ENCODE measurements around the gene VPS36.
"Not testable (repeated sequence)": the region's sequence is repeated elsewhere in the genome, so short reads cannot be mapped to it uniquely, and the experiment has no call there.

Gene VPS36

GRCh38 chr13:52450012-52450792 lies at the start of gene VPS36:
VPS36 (minus strand) TSS chr13:52450634; CDS start chr13:52450594, 40 bp downstream.
- DNase-seq (ENCODE audit: low read depth in 1 of 2, low spot score in 1 of 2) = peak; percentile 88 to 94

DNA sequence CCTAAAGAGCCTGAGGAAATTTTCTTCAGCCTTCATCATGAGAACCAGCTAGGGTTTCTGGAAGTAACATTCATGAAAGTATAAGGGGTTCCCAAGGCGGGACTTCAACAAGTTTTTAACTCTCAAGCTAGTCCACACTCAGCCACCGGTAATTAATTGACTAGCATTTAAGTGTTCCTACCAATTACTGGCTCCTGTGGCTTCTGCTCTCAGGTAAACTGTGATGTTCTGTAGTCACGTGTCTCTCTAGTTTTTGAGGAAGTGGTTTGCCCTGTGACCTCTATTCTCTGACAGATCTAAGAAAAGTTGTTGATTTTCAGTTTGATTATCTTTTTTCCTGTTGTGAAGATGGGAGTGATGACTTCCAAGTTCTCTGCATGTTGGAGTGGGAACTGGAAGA lies 47.5 kb upstream of the VPS36 start:
- not testable (repeated sequence) for DNase-seq (ENCODE audit: low read depth in 1 of 2, low spot score in 1 of 2)

GRCh38 chr13:52494241-52494640 lies 43.8 kb upstream of the VPS36 start:
- DNase-seq (ENCODE audit: low read depth in 1 of 2, low spot score in 1 of 2) = not testable (repeated sequence)

DNA sequence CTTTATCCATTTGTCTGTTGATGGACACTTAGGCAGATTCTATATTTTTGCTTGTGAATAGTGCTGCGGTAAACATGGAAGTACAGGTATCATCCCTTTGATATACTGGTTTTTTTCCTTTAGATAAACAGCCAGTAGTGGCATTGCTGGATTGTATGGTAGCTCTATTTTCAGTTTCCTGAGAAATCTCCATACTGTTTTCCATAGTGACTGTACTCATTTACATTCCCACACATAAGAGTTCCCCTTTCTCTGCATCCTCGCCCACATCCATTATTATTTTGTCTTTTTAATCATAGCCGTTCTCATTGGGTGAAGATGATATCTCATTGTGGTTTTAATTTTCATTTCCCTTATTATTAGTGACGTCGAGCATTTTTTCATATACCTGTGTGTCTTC lies 40.6 kb upstream of the VPS36 start:
- DNase-seq (ENCODE audit: low read depth in 1 of 2, low spot score in 1 of 2) = not testable (repeated sequence)

- not testable (repeated sequence) for DNase-seq (ENCODE audit: low read depth in 1 of 2, low spot score in 1 of 2)
Observed at GRCh38 chr13:52488763-52489162, 38.3 kb upstream of the VPS36 start.

DNA sequence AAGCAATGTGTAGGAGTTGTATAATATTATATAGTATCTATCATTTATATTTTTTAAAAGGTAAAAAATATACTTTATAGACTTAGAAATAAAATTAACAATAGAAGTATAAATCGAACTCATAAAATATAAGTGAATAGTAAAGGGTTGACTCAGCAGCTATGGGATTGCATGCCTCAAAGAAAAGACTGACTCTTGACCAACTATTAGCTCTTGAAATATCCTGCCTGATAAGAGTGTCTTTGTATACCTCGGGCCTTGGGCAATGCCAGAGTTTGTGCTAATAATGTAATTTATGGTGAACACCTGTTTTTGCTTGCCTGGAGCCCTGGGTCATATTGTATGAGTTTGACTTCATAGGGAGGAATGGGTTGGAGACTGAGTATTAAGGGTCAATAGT lies 36.6 kb upstream of the VPS36 start:
- not testable (repeated sequence) for DNase-seq (ENCODE audit: low read depth in 1 of 2, low spot score in 1 of 2)

DNA sequence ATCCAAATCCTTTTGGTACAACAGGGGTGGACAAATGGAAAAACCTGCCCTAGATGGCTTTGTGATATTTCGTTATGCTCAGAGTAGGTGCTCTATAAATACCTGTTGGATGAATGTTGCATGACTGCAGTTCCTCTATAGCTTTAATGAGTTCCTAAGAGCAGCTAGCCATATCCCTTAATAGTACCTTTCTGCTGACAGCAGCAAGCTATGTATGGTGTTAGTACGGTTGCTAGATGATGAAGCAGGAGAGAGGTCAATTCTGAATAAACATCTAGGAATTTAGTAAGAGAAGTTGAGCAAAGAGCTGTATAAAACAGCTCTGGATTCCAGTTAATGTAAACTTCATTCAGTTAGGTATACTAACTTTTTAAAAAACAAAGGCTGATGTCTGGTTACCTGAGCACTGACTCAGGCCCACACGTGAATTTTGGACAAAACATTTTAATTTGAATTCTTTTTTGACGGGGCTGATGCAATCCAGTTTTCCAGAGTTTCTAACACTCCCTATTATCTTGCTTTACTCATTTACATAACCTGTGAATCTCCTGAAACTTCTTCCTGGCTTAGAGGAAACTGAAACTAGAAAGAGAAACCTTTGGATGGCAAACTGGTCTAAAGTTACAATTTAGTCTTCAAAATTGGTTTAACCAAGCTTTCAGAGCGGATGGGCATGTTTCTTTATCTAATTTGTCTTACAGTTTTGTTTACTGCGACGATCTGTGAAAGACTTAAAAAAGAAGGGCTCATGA lies 30.4 kb upstream of the VPS36 start:
- DNase-seq (ENCODE audit: low read depth in 1 of 2, low spot score in 1 of 2) = not testable (repeated sequence)

- not testable (repeated sequence) for DNase-seq (ENCODE audit: low read depth in 1 of 2, low spot score in 1 of 2)
Observed at GRCh38 chr13:52468487-52468886, 18.1 kb upstream of the VPS36 start.

GRCh38 chr13:52463526-52463925 lies 13.1 kb upstream of the VPS36 start:
- DNase-seq (ENCODE audit: low read depth in 1 of 2, low spot score in 1 of 2) = no peak

- DNase-seq (ENCODE audit: low read depth in 1 of 2, low spot score in 1 of 2) = no peak
Observed at GRCh38 chr13:52461265-52461664, 10.8 kb upstream of the VPS36 start.

DNA sequence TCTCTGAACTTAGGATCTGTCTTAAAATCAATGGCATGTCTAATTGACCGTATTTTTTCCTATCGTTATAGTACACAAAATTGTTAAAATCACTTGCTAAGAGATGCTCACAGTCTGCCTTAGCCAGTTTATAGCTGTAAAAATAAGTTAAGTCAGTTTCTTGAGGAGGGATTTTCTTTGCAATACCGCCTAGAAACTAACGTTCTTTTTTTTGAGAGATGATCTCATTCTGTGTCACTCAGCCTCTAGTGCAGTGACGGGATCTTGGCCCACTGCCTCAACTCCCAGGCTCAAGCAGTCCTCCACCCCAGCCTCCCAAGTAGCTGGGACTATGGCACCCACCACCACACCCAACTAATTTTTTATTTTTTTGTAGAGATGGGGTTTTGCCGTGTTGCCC lies 9.2 kb upstream of the VPS36 start:
- DNase-seq (ENCODE audit: low read depth in 1 of 2, low spot score in 1 of 2) = no peak

DNA sequence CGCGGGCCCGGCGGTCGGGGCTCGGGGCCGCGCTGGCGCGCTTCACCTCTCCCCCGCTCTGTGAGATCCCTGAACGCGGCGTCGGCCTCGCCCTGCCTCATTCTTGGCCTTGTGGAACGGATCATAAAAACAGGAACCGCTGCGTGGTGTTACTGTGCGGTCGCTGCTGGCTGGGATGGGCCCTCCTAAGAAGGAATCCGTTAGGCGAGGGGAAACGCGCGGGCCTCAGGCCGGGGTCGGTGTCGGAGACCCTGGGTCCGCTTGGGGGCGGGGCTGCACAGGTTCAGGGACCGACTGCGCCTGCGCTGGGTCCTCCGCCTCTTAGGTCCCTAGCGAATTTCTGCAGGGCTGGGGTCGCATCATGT lies 5.2 kb upstream of the VPS36 start:
- peak; percentile 66 to 69 for DNase-seq (ENCODE audit: low read depth in 1 of 2, low spot score in 1 of 2)

DNA sequence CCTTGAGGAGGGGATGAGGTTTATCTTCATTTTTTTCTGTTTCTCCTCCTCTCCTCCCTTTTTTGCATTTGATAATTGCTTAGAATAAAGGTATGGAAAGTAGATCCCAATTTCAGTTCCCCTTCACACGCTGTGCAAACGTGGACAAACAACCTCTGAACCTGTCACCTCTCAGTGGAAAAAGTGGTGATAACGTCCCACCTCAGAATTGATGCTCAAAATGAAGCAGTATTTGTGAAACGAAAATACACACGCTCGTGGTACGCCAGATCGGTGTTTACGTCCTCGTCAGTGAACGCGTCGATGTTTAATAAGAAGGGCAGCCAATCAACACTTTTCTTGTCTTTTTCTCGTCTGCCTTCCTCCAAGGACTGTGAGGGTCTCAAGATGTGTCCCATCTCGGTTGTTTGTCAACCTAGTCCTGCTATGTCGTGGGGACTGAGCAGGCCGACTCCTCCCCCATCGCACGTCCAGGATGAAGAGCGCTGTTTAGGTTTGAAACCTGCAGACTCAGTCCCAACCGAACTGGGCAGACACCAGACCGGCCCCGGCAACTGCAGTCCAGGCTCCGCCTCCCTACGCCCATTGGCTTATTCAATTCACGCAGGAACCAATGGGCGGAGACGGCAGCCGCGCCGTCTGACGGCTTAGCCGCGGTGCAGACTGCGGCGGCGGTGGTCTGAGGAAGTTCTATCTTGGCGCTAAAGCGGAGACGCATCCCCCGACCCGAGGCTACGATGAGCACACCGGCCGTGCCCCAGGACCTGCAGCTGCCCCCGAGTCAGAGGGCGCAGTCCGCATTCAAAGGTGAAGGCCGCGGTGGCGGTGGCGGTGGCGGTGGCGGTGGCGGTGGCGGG lies 4.6 kb upstream of the VPS36 start, which contains the start of gene CKAP2:
CKAP2 (plus strand) TSS at position 659 of the 857 bp plus-strand sequence; CDS start at position 738, 79 bp downstream.
- DNase-seq (ENCODE audit: low read depth in 1 of 2, low spot score in 1 of 2) = peak; percentile 86 to 88

DNA sequence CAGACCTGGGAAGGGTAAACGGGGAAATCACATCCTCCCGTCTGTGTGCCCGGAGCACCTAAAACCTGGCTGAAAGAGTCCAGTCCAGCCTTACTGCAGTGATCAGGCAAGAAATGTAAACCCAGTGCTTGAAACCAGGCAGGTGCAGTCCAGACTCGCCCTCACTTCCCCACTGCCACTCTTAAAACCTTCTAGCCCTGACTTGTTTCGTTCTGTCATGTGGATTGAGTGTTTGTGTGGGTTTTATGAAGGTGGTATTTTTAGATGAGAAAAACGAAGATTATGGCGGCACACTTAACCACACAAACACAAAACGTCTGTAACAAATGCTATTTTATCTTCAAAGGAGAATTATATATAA lies 4.0 kb upstream of the VPS36 start:
- DNase-seq (ENCODE audit: low read depth in 1 of 2, low spot score in 1 of 2) = no peak

DNA sequence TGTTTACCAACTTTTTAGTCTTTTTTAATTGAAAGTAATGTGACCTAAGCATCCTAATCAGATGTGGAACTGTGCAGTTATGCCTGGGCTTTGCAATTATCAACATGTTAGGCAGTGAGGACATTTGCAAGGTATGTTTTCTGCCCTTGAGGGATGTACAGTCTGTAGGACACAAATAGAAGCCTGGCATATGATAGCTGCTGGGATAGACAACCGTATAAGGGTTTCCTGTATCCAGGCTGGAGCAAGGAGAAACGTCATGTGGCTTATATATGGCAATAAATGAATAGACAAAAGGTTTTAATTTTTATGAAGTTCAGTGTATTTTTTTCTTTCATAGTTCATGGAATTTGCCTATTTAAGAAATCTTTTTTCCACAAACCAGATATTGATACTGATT lies 2.0 kb upstream of the VPS36 start:
- no peak for DNase-seq (ENCODE audit: low read depth in 1 of 2, low spot score in 1 of 2)

GRCh38 chr13:52451135-52451804 lies 836 bp upstream of the VPS36 start:
- no peak for DNase-seq (ENCODE audit: low read depth in 1 of 2, low spot score in 1 of 2)

- no peak for DNase-seq (ENCODE audit: low read depth in 1 of 2, low spot score in 1 of 2)
Observed at GRCh38 chr13:52450793-52451116, 321 bp upstream of the VPS36 start.

GRCh38 chr13:52449331-52450011 lies 963 bp downstream of the VPS36 start:
- no peak for DNase-seq (ENCODE audit: low read depth in 1 of 2, low spot score in 1 of 2)

DNA sequence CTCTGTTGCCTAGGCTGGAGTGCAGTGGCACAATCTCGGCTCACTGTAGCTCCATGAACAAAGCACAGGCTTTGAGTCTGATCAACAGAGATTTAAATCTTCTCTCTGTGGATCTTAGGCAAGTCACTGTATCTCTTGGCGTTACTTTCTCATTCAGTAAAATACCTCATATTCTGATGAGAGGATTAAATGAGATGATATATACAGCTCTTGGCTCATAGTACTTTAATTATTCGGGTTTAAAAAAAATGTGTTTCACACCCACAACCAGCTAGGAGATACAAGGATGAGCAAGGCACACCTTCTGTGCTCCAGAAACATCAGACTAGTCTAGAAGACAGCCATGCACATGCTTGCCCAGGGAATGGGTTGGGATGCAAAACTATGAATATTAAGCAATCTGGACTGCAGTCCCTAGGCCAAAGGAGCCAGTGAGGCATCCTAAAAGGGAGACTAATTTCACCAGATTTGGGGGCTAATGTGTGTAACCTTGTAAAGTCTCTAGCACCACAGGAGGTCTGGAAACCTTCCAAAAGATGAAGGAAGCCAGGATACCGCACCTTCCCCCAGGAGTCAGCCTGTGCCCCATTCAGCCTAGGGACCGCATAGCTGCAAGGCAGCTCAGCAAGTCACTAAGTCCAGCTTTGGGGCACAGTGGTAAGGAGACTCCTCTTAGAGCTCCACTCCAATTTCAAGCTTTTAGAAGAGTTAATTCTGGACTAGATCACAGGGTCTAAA lies 2.5 kb downstream of the VPS36 start:
- DNase-seq (ENCODE audit: low read depth in 1 of 2, low spot score in 1 of 2) = no peak

DNA sequence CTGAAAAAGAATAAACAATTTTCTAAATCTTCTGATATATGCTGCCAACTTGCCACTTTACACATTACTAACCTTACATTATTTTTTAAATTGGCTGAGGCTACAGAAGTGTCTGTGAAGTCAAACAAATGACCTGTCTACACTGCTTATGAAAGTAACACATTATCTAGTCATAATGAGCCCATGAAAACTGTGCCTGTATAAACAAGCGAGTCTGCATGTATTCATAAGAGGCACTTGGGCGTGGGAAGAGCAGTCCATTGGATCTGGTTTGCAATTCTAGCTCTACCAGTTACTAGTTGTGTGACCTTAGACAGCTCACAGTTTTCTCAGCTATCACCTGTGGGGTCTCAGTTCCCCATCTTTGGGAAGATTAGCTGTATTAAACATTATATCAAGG lies 3.1 kb downstream of the VPS36 start:
- DNase-seq (ENCODE audit: low read depth in 1 of 2, low spot score in 1 of 2) = no peak

All from activated CD4-positive, alpha-beta T cell treated with anti-CD3 and anti-CD28 coated beads, Interleukin-2, amount 50 U/mL, for 24 hours (primary cell).